SKM-1 treated with dmso at 0.1 percent for 144 hours (cell line): ENCODE measurements around the gene INCENP.
A peak's percentile ranks its signal among the peaks of the same experiment; 100 is the strongest.

Experiments used
- DNase-seq: peaks from one replicate; lab custom pipeline; 2025; ENCODE audit not compliant: unreplicated experiment; lab: John Stamatoyannopoulos, UW

Gene INCENP

DNA sequence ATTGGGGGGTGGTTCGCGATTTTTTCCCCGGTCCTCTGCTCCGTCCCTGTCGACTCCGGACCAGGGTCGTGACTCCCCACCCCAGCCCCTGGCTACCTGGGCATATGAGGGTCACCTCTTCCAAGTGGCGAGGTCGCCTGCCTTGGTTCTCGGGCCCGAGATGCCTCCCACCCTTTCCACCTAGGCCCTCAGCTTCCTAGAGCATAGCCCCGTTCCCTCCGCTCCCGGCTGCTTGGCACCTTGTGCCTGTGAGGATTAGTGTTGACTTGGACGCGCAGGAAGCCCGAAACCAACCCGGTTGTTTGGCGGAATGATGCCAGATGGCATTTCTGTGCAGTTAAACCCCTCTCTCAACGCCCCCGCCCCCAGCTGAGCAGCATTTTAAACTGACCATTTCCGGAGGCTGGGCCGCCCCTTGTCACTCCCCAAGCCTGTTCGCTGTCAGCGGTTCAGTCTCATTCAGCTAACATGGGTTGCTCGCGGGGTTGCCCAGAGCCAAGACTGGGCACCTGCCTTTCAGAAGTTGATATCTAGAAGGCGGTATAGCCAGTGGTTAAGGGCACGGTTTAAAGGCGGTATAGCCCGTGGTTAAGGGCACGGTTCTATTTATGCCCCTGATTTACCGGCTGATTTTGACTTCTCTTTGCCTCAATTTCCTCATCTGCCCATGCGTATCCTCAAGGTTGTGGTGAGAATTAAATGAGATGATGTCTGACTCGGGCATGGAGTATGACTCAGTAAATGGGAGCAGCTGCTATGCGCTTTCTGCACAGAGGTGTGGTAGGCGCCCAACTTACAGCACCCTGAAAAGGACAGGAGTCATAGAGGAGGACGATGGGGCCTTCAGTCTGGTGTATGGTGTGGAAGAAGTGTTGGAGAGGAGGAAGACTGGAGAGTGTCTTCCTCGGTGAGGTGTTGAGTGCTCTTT, 639 bp downstream of the INCENP start:
- peak; percentile 16 for DNase-seq

DNA sequence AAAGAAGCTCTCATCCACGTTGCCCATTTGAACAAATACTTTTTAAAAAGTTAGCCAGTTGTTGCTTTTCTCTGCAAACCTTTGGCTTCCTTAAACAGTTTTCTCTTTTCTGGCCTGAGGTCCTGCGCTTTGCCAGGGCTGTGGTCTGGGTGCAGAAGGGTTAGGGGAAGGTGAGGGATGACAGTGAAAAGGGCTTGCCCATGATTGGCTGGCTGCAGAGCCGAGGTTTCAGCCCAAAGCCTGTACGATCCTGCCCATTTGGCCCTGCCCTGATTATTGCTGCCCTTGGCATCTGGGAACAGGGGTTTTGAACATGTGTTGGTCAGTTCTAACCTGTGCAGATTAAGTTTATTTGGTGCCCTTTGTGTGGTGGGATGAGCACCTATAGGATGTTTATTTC, 1.5 kb downstream of the INCENP start:
- DNase-seq, result no peak

DNA sequence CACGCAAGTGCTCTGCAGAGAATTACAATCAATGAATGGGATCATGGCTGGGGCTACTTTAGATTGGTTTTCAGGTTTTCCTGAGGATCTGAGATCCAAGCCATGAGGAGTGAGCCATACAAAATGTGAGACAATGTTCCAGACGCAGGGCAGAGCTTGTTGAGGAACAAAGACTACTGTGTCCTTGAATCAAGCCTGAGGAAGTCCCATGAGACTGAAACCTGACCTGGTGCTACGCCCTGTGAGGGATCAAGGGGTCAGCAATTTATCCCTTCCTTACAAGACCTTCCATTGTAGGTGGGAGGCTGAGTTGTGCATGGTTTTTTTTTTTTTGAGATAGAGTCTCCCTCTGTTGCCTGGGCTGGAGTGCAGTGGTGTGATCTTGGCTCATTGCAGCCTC, 2.1 kb downstream of the INCENP start:
- no peak for DNase-seq

DNA sequence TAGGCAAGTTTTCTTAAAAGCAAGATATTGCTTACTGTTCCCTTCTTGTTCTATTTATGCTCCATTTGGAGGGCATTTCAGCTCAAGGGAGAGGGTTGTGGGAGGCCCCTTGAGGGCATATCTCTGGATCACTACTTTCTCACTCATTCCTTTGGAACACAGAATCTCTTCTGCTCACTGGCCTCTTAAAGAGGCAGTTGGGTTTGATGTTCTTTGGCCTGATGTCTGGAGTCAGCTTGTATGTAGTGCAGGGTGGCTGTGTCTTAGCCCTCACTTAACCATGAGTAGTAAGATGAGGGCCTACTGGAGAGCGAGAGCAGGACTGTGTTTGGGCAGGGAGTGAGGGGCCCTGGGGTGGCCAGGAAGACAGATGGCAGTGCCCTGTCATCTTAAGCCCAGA, 3.6 kb downstream of the INCENP start:
- DNase-seq, result no peak

DNA sequence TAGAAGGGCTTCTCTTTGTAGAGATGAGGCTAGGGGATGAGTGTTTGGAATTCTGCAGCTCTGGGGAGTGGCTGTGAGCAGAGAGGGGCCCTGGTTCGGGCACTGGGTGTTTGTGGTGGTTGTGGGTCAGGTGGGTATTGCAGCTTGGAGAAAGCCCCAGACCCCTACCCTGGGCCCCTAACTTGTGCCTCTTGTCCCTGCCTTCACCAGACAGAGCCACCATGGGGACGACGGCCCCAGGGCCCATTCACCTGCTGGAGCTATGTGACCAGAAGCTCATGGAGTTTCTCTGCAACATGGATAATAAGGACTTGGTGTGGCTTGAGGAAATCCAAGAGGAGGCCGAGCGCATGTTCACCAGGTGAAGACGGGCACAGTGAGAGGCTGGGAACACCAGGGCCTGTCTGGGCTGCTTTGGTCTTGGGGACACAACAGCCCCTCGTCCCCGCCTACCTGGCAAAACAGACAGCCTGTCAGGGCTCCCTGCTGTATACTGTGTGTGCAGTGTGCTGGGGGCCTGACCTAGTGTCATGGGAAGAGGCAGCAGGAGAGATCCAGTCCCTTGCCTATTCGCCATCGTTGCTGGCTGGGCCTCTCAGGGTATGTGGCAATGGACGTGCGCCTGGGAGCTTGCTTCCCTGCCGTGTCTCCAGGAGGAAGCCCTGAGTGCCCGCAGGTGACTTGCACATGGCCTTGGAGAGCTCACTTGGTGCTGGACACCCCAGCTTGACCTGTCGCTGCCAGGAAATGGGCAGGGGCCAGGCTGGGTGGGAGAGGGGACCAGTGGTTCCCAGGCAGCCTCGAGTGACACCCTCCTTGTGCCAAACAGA, 4.3 kb downstream of the INCENP start:
- DNase-seq, result no peak

DNA sequence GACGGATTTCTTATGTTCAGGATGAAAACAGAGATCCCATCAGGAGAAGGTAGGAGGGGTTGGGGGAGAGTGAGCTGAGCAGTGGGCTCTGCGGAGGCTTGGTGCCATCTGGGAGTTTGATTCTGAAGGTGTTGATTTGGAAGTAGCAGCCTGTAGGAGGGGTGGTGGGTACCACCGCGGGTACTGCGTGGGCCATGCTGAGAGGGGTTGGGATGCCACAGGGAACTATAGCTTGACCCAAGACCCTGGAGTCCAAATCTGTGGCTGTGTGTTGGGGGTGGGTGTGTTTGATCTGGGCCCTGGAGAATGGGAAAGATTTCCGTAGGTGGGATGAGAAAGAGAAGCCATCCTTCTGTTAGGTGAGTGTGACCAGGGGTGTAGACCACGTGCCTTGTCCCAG, 5.0 kb downstream of the INCENP start:
- no peak for DNase-seq

DNA sequence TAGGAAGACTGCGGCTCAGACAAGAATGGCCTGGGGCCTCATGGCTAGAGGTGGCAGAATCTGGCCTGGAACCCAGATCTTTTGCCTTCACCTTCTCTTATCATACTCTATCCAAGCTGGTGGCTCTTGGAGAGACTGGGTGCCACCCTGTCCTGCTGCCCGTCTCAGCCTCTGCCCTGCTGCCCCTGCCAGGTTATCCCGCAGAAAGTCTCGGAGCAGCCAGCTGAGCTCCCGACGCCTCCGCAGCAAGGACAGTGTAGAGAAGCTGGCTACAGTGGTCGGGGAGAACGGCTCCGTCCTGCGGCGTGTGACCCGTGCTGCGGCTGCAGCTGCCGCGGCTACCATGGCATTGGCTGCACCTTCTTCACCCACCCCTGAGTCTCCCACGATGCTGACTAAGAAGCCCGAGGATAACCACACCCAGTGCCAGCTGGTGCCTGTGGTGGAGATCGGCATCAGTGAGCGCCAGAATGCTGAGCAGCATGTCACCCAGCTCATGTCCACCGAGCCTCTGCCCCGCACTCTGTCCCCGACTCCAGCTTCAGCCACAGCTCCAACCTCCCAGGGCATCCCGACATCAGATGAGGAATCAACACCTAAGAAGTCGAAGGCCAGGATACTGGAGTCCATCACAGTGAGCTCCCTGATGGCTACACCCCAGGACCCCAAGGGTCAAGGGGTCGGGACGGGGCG, 5.9 kb downstream of the INCENP start:
- no peak for DNase-seq

DNA sequence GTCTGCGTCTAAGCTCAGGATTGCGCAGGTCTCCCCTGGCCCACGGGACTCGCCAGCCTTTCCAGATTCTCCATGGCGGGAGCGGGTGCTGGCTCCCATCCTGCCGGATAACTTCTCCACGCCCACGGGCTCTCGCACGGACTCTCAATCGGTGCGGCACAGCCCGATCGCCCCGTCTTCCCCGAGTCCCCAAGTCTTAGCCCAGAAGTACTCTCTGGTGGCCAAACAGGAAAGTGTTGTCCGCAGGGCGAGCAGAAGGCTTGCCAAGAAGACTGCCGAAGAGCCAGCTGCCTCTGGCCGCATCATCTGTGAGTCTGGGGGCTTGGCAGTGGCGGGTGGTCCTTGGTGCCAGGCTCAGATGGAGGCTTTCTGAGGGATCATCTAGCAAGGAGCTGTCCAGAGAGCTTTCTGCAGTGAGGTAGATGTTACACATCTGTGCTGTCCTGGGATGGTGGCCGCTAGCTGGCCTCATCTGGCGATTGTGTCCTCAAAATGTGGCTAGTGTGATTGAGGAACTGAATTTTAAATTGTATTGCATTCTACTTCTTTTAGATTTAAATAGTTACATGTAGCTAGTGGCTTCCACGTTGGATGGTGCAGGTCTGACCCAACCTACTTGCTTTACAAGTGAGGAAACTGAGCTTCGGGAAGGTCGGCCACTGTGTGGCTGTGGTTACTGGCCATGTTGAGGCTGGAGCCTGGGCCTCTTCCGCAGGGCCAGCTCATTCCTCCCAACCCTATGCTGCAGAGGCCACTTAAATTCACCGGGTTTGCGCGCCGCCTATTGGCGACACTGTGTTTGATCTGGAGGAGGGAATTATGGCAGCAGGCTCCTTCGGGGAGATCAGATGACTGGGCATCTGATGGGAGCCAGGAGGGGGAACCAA, 6.7 kb downstream of the INCENP start:
- no peak for DNase-seq

DNA sequence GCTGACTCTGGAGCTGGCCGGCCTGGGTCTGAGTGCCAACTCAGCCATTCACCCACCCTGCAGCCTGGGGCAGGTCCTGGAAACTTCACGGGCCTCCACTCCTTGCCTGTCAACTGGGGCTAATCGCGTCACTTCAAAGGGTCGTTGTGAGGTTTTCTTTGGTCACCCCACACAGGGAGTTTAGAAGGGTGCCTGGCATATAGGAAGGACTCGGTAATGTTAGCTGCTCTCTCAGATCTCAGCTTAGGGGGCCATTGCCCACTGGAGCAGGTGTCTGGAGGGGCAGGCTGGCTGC, 7.3 kb downstream of the INCENP start:
- no peak for DNase-seq

DNA sequence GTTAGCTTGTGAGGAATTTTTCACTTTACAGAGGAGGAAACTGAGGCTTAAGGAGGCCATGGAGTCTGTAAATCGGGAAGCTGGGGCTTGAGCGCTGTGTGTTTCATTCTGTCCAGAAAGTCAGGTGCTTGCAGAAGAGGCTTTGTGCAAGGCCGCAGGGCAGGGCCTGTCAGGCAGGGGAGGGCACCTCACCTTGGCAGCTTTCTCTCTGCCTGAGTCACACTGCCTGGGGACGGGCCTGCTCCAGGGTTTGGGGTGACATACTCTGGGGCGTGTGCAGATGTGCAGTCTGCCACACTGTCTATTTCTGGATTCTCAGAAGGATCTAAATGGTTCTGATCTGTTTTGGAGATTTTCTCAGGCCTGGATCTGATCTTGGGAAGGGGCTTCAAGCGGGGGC, 8.4 kb downstream of the INCENP start:
- no peak for DNase-seq

DNA sequence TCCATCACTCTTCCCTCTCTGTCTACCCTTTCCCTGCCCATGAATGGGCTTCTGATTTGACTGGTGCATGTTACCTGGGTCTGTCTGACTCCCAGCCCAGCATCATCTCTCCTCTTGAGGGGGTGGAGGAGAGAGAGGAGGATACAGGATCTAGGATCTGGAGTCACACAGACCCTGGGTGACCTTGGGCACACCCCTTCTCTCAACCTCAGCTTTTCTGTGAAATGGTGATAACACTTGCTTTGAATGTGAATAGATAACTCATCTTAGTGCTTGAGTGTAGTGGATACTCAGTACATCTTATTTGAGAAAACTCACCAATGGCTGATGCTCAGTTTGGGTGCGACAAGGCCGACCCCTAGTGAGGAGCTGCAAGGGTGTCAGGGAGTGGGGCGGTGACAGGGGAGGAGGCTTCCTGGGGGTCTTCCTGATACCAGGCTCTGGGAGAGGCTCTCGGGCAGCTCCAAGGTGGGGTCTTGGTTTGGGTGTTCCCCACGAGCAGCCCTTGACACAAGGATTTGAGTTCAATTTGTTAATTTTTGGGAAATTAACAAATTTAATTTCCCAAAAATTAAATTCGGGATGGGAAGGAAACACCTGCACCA, 9.0 kb downstream of the INCENP start:
- no peak for DNase-seq

DNA sequence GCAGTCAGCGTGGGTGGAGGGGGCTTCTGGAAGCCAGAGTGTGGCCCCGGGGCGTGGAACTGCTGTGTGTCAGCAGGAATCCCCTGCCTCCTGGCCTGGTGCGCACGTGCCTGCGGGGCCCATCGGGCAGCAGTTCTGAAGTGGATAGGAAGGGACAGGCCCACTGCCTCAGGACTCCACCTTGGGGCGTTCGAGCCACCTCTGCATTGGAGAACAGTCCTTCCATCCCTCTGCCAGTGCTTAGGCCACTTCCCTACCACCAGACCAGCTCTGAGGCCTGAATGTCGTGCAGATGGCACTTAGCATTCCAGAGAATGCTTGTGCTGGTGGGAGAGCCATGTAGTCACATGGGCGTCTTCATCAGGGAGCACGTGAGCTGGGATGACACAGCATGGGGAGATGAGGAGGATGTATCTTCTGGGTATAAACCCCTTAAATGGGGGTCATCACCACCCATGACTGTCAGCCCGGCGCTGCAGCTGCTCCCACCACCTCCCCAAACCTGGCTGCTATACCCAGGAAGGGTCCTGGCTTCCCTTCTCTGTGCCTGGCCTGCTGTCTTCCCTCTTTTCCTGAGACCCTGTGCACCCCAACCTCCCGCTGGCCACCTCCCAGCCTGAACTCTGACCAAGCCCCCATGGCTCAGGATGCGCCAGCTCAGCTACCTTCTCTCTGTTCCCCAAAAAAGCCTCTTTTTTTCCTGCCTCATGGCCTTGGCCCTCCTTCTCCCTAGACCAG, 9.7 kb downstream of the INCENP start:
- DNase-seq, result no peak

DNA sequence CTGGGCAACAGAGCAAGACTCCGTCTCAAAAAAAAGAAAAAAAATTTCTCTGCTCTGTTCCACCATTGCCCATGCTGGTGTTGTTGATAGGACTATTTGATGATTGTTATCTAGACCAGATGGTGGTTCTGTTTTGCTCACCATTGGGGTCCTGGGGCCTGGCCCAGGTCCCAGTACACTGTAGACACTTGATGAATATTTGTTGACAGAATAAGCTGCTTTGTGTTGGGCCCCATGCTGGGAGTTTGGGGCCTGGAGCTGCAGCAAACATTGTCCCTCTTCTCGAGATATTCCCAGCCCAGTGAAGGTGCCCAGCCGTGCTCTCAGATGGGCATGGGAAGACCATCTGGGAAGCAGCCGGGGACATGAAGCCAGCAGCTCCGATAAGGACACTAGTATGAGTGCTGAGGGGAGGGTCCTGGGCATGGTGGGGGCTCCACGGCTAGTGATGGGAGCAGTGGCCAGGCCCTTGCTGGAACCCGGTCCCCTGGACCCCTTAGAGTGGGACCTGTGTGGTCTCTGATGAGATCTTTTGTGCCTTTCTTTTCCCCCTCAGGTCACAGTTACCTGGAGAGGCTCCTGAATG, 13.6 kb downstream of the INCENP start:
- DNase-seq, result no peak

DNA sequence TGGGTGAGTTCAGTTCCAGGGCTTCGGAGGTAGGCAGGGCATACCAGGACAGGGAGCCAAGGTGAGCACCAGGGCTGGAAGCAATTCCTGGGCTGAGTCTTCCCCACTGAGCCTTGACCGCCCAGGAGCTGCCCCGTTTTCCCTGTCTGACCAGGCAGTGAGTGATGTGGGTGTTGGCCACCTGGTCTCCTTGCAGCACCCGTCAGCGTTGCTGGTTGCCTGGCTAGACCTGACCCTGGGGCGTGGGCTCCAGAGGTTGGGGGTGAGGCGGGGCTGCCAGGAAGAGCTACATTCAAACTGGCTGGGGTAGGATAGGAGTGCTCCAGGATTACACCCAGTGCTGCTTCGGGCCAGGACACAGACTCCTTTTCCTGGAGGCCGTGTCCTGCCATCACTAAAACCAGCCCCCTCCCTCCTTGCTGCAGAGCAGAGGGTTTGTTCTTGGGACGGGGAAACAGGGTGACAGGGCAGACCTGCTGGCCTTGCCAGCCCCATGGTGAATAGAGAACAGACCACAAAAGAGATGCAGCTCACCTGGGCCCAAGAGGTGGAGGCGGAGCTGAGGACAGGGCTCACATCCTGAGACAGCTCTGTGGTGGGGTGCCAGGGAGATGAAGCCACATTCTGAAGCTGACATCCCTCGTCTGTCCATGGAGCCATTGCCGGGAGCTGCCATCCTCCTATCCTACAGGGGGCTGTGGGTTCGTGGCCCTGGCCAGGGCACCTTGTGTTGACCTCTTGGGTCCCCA, 14.2 kb downstream of the INCENP start:
- no peak for DNase-seq

DNA sequence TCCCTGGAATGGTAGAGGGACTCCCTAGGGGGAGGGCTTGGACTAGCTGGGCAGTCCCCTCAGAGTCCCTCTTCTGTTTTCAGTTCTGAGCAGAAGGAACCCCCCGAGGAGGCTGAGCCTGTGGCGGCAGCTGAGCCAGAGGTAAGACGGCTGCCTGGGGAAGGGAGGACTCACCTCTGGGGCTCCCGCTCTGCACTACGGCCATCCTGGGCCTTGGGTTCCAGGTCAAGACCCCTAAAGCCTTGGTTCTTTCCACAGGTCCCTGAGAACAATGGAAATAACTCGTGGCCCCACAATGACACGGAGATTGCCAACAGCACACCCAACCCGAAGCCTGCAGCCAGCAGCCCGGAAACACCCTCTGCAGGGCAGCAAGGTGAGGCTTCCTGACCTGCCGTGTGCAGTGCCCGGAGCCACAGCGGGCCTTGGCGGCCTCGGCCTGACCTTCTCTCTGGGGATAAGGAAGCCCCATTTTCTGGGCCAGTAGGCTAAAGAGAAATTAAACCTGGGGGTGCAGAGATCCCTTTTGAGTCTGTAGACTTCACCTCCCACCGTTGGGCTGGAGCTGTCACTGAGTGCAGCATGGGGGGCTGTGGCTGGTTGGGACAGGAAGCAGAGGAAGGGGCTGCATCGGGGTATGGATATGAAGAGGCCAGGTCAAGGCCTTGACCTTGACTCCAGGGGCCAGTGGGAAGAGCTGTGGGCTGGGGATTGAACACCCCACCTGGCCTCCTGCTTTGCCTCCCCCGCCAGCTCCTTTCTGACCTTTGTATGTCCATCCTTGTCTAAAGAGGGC, 15.0 kb downstream of the INCENP start:
- no peak for DNase-seq

DNA sequence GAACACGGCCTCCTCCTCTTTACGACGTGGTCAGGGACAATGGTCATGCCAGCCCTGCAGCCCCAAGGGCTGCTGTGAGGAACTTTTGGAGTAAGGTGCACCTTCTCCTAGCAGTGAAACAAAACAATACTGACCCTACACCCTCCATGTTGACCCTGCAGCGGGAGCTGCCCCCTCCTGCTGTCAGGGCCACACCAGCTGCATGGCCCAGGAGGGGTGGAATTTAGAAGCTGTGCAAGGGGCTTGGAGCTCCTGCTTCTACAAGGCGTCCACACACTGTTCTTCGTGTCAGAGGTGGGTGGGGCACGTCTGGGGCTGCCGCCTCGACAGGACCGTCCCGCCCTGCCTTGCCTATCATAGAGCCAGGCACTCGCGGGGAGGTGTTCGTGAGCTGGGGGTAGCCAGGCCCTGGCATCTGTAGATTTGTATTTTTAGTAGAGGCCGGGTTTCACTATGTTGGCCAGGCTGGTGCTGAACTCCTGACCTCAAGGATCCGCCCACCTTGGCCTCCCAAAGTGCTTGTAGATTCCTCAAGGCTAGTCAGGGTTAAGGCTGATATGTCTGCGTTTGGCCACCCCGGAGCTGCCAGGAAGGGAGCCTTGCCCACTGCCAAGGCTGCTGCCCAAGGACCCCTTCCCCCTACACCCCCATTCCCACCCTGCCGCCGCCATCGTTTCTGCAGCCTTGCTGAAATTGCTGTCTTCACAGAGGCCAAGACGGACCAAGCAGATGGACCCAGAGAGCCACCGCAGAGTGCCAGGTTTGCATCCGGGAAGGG, 15.9 kb downstream of the INCENP start:
- DNase-seq, result no peak
